Skin of body (tissue), 2 donors: ENCODE results near the gene PAQR8. TPM values are rescaled to one million over a fixed set of nuclear protein-coding genes. Genes with fewer than 3 reads are reported as not detected.

Source experiments
- DNase-seq: peaks from one replicate; lab custom pipeline; 2025; lab: John Stamatoyannopoulos, UW
- total RNA-seq: library from RNA; depleted of rRNA; stranded (reverse); fragments of >200 nt; gene quantifications from one replicate; pipeline ENCODE4 v1.2.3, GENCODE V29; 2014

Gene PAQR8
- 4.1 TPM for total RNA-seq

GRCh38 chr6:52361945-52362442 lies at the start of gene PAQR8:
TSS of gene PAQR8 (plus strand) at chr6:52362151. CDS start at chr6:52403214, 41,063 bp downstream.
- peak; percentile 67 for DNase-seq

- no peak for DNase-seq
These were observed 49.5 kb upstream of the PAQR8 start for GRCh38 chr6:52312461-52312860.

DNA sequence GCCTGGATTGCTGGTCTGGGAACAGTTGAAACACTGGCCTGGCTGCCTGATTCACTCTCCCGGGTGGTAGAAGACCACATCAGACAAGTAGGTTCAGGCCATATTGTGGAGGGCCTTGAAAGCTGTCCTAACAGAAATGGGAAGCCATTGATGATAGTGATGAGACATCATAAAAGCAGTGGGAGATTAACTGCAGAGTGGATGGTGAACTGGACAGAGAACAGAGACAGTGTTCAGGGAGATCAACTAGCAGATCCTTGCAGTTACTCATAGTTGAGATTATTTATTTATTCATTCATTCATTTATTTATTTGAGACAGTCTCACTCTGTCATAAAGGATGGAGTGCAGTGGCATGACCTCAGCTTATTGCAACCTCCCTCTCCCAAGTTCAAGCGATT lies 47.2 kb upstream of the PAQR8 start:
- DNase-seq, result no peak

DNA sequence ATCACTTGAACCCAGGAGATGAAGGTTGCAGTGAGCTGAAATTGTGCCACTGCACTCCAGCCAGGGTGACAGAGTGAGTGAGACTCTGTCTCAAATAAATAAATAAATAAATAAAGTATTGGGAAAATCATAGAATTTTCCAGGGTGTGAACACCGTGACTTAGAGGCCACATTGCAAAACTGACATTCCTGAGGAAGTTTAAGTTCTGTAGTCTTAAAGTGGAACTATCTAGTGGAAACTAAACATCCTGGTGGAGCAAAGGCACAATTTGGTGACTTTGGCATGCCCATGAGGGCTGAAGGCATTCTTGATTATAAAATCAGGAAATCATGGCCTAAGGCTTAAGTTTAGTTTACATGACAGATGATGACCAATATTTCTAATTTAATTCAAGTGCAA lies 44.7 kb upstream of the PAQR8 start:
- DNase-seq, result no peak

- DNase-seq, result no peak
These were observed 43.9 kb upstream of the PAQR8 start for GRCh38 chr6:52317841-52318581.

- no peak for DNase-seq
These were observed 37.8 kb upstream of the PAQR8 start for GRCh38 chr6:52324189-52324588.

GRCh38 chr6:52325695-52326471 lies 36.1 kb upstream of the PAQR8 start:
- DNase-seq, result peak; percentile 18

DNA sequence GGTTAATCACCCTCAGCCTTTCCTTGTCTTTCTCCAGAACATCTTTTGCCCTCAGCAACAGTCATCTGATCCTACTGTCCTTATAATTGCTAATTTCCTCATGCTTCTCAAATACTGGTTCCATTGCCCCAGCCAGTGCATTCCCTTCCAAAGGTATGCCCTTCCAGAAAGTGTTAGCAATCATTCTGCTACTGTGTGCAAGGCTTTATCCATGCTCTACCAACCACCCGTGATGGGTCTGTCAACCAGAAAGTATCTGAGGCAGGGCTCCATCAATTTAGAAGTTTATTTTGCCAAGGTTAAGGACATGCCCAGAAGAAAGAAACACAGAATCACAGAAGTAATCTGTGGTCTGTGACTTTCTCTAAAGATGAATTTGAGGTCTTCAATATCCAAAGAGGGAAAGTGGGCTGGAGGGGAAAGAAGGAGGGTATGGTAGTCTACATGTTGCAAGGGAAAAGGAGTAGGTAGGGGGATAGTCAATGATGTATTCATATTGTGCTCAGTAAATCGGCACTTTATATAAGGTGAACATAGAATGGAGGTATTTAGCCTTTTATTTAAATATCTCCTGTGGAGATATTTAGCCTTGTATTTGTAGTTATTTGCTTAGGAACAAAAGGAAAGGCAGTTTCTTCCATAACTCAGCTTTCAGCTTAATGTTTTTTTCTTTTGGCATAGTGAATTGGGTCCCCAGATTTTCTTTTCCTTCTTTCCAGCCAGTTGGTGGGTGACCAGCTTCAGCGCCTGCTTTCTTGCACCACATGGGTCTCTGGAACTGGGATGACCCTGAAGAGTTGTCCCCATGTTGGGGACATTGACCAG lies 35.2 kb upstream of the PAQR8 start:
- no peak for DNase-seq

DNA sequence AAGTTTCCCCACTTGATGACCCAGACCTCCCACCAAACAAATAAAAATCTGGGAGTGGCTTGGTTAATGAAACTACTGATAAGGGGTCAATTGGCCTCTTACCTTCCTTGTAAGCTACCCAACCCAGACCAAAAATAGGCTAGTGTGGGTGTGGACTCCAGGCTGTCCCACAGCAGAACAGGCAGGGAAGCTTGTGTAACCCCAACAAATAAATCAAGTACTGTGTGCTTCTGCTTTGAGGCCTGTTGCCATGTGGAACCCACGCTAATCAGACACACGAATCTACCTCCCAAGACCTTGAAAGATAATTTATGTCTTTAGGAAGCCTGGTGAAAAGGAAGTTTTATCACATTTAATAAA lies 33.7 kb upstream of the PAQR8 start:
- DNase-seq, result no peak

GRCh38 chr6:52328729-52329128 lies 33.2 kb upstream of the PAQR8 start:
- DNase-seq, result no peak

DNA sequence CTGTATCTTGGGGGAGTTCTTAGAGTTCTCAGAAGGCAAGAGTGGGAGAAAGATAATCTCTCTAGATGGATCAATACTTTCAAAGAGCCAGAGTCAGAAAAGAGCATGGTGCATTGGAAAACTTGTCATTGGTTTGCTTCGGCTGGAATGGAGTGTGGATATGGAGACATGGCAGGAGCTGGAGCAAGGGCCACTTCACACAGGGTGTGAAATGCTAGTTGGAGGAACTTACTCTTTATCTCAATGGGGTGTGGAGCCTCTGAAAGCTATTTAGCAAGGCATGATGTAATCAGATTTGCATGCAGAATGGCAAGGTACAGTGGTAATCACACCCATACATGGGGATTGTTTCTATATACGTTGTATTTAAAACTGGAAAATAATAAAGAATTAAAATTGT lies 31.5 kb upstream of the PAQR8 start:
- DNase-seq, result no peak

GRCh38 chr6:52331793-52332457 lies 30.0 kb upstream of the PAQR8 start:
- no peak for DNase-seq

DNA sequence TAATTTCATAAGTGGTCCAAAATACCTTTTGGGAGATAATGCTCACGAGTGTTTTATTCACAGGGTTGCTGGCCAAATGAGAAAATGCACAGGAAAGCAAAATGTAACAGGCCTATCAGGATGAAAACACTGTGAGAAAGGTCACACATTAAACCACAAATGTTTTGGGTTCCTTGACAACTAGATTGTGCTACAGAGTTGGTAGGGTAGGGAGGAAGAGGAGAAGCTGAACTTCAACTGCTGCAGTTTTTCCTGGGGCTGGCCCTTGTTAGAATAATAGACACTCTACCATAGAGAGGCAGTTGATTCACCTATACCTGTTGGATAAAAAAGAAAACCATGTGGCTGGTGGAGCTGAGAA lies 28.1 kb upstream of the PAQR8 start:
- no peak for DNase-seq

DNA sequence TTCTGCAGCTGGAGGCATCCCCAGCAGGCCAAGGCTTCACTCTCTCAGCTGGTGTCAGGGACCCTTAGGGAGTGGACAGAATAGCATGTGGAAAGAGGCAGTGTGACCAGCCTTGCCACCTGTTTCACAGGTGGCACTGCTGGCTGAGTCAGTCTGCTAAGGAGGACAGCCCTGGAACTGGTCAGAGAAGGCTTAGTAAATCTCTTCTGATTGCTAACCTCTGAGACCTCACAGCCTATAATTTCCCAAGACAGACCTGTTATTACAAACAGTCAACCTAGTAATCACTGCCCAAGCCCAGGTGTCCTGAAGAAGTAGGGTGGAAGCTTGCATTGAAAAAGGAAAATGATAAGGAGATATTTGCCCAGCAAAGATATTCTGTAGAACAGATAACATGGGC lies 26.4 kb upstream of the PAQR8 start:
- DNase-seq, result no peak

- DNase-seq, result no peak
These were observed 24.9 kb upstream of the PAQR8 start for GRCh38 chr6:52336919-52337561.

DNA sequence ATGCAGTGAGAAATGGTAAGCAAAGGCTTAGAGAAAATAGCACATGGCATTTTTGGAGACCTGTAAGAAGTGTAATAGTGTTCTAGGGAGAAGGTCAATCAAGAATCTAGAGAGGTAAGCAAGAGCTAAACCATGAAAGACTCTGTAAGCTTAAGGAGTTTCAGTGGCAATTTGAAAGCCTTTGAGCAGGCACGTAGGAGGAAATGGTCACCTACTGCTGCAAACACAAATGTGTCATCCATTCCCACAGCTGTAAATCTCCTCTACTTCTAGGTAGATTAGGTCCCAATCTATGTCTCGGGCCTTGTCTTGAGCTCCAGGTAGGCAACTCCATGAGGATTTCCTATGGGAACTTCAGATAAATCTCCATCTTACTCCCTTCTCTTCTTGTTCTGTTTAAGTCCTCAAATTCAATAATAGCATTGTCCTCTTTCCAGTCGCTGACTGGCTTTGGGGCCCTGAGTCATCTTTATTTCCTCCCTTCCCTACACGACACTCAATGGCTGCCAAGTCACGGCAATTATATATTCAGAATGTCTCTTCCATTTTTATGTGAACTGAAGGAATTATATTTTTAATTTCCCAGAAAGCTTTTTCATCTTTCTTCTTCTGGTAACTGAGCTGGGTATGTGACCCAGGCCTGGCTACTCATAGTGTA lies 24.2 kb upstream of the PAQR8 start:
- no peak for DNase-seq

- DNase-seq, result no peak
These were observed 21.4 kb upstream of the PAQR8 start for GRCh38 chr6:52340603-52340880.

- no peak for DNase-seq
These were observed 20.2 kb upstream of the PAQR8 start for GRCh38 chr6:52341561-52342260.

GRCh38 chr6:52345311-52345710 lies 16.6 kb upstream of the PAQR8 start:
- DNase-seq, result no peak

DNA sequence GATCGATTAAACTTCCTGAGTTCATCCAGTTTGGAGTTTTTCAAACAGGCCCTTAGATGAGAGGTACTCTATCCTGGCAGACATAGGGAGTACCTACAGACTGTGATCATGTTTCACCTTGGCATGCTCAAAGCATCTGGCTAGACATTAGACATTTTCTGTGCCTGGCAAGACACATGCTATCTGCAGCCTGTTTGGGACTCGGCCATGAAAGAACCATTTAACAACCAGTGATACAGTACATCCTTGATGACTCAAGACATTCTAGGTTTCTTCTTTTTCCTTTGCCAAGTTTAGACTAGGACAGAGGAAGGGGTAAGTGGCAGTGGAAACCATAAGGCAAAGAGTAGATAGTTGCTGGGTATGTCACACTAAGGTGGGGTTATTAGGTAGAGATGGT lies 15.4 kb upstream of the PAQR8 start:
- DNase-seq, result no peak
